GM12801 (cell line): Measurements from ENCODE around the gene PPP1R9A.

Source experiments
- TF ChIP-seq, protein P1 (sequence below): IDR thresholded peaks from one replicate; pipeline ENCODE4 v1.5.1; 2011; ENCODE audit warnings: control low read depth; ENCODE audit not compliant: insufficient read length; ENCODE audit errors: extremely low read depth

PPP1R9A gene

DNA sequence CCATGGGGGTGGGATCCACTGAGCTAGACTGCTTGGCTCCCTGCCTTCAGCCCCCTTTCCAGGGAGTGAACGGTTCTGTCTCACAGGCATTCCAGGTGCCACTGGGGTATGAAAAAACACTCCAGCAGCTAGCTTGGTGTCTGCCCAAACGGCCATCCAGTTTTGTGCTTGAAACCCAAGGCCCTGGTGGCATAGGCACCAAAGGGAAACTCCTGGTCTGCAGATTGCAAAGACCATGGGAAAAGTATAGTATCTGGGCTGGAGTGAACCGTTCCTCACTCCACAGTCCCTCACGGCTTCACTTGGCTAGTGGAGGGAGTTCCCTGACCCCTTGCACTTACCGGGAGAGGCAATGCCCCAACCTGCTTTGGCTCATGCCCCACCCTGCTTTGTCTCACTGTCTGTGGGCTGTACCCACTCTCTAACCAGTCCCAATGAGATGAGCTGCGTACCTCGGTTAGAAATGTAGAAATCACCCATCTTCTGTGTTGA, 62.7 kb downstream of the PPP1R9A start:
- TF ChIP-seq, protein P1, sequence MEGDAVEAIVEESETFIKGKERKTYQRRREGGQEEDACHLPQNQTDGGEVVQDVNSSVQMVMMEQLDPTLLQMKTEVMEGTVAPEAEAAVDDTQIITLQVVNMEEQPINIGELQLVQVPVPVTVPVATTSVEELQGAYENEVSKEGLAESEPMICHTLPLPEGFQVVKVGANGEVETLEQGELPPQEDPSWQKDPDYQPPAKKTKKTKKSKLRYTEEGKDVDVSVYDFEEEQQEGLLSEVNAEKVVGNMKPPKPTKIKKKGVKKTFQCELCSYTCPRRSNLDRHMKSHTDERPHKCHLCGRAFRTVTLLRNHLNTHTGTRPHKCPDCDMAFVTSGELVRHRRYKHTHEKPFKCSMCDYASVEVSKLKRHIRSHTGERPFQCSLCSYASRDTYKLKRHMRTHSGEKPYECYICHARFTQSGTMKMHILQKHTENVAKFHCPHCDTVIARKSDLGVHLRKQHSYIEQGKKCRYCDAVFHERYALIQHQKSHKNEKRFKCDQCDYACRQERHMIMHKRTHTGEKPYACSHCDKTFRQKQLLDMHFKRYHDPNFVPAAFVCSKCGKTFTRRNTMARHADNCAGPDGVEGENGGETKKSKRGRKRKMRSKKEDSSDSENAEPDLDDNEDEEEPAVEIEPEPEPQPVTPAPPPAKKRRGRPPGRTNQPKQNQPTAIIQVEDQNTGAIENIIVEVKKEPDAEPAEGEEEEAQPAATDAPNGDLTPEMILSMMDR, result no peak

DNA sequence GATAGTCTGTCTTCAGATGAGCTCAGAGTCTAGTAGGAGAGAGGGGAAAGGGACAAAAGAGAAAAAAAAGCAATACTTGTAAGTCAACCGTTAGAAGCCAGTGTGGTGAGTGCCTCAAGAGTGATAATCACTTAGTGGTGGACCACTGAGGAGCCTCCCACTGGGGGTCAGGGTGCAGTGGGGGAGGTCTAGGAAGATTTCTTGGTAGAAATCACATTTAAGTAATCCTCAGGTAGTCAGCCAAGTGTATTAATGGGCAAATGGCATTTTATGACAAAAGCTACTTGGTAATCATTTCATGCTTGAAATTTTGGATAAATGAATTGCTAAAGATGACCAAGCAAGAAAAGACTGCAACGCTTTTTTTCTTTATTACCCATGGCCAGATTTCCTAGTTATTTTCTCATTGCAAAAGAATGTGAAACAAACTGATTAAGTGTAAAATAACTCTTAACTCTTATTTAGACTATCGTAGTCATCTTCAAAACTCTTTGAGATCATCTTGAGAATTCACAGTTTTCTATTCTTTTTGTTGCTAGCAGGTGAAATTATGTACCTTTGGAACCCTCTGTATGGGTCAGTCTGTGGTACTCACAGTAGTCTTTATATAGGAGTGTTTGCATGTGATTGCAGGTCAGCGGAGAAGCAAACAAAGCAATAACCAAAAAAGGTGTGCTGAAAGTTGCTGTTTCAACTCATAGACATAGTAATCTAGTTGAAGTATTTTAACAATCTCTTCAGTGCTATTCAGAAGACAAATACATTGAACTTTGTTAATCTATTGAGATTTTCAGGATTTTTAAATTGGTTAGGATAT, 63.9 kb downstream of the PPP1R9A start:
- TF ChIP-seq, protein P1, result no peak

DNA sequence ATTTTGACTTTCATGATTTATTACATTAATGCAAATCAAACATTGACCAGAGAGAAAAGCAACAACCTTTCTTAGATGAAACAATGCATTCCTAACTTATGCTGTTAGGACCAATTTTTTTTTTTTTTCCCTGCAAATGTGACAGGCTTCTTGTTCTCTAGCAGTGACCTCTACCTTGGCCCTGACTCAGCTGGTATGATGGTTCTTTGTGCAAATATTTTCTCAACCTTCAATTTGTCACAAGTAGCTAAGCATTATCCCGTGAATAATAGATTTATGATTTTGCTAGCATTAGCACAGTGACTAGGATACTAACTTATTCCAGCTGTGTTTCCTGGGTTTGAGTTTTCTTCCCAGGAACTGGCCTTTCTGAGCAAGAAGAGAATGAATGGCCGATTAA, 64.9 kb downstream of the PPP1R9A start:
- TF ChIP-seq, protein P1, result no peak

DNA sequence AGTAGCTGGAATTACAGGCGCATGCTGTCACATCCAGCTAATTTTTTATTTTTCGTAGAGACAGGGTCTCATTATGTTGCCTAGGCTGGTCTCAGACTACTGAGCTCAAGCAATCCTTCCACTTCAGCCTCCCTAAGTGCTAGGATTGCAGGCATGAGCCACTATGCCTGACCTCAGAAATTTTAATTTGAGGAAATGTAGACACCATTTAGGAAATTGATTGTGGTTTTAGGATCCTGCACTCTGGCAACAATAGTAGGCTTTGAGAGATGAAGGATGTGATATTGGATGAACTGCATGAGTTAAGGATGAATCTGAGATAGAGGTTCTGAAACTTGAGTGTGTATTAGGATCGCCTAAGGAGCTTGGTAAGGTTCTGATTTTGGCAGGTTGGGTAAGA, 66.5 kb downstream of the PPP1R9A start:
- TF ChIP-seq, protein P1, result no peak

DNA sequence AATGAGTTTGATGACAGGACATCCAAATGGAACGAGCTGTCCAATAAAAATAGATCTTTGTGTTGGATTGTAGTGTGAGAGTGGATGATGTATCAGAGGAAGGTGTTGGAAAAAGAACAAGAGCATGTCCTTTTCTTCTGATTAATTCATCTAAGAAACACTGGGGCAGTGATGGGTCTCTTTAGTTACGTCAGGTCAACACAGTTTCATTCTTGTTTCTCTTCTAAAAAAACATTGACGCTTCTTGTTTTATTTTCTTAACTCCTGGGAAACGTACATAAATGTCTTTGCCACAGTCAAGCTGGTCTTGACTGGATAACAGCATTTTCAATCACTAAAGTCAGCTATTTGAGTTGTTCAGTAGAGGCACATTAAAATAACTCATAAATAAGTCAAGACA, 67.0 kb downstream of the PPP1R9A start:
- TF ChIP-seq, protein P1, result no peak

DNA sequence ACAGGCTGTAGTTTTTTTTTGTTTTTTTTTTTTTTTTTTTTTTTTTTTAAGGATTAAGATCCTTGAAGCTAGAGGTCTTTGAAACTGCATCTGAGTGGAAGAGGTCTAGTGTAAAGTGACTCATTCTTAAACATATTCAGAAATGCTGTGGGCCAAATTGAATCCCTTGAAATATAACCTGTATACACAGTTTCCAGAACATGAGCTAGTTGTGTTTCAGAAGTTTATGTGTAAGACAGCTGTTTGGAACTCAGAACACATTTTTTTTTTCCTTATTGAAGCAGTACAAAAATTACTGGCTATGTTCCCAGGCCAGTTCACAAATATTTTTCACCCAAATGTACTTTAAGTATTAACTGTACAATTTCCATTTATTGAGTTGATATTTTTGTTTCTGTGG, 67.9 kb downstream of the PPP1R9A start:
- TF ChIP-seq, protein P1, result no peak

DNA sequence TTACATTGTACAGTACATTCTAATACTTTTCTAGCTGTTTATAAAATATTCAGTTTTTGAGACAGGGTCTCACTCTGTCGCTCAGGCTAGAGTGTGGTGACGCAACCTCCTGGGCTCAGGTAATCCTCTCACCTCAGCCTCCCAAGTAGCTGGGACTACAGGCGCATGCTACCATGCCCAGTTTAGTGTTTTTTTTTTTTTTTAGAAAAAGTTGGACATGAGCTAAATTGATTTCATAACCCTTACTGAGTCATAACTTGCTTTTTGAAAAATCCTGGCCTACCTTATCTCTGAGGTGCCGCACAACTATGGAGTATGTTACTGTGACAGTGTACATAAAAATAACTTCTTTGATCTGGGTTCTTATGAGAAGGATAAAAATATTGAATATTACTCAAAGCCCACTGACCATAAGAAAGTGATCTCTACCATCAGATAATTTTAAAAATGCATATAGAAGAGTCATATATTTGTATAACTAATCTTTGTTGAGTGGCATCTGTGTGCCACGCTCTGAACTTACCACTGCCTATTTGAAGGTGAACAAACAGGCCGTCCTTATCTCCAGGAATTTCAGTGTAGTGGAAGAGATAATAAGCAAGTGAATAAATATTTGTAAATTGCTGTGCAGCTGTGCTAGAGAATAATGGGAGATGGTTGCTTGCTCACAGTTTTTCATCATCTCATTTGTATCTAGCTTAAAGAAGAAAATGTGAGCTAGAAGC, 73.2 kb downstream of the PPP1R9A start:
- TF ChIP-seq, protein P1, result no peak
